Measurements from ENCODE around the gene ZMYND19. TPM values are rescaled to one million over a fixed set of nuclear protein-coding genes. Genes with fewer than 3 reads are reported as not detected.
"Not testable (repeated sequence)": the region's sequence is repeated elsewhere in the genome, so short reads cannot be mapped to it uniquely, and the experiment has no call there.

Gene ZMYND19
- total RNA-seq, 3 donors from 2014 or later: 14.2 to 18.5 (median 18.4) TPM

GRCh38 chr9:137564134-137564533, 26.2 kb downstream of the ZMYND19 start:
- no peak for TF ChIP-seq CTCF (IDR thresholded peaks at IDR 0.05)
- intact Hi-C loops (cut with DNase I, micrococcal nuclease): no loop called here
- H3K9me3 ChIP-seq: no peaks in the 10 kb centered on the region
- peaks cover 5% of the 10 kb centered on the region for H3K36me3 ChIP-seq (ENCODE audit: low read depth)
- no peaks in the 10 kb centered on the region for H3K4me1 ChIP-seq (ENCODE audit: low read depth)
- ATAC-seq (no peak), DNase-seq (no peak)
- H3K4me3 ChIP-seq: no peak overlapping the region

GRCh38 chr9:137558127-137558526, 32.2 kb downstream of the ZMYND19 start:
- no peak for ATAC-seq

GRCh38 chr9:137556069-137556838, 34.1 kb downstream of the ZMYND19 start:
- no peaks in the 10 kb centered on the region for H3K36me3 ChIP-seq (ENCODE audit: low read depth)
- H3K4me3 ChIP-seq: no peak overlapping the region
- intact Hi-C loops (cut with DNase I, micrococcal nuclease): no loop called here
- DNase-seq (peak in 2 of 3 donors; percentile 73 to 75), ATAC-seq (peak; percentile 60)
- no peaks in the 10 kb centered on the region for H3K9me3 ChIP-seq
- H3K4me1 ChIP-seq (ENCODE audit: low read depth): peaks cover 8% of the 10 kb centered on the region
- TF ChIP-seq CTCF (IDR thresholded peaks at IDR 0.05): no peak

More at GRCh38 chr9:137558127-137558526, 32.2 kb downstream of the ZMYND19 start:
- Histone ChIP-seq H3K9me3 (no peaks in the 10 kb centered on the region), H3K4me3 (no peak overlapping the region), H3K36me3 (ENCODE audit: low read depth) (no peaks in the 10 kb centered on the region), H3K4me1 (ENCODE audit: low read depth) (peaks cover 4% of the 10 kb centered on the region)
- no peak for TF ChIP-seq CTCF (IDR thresholded peaks at IDR 0.05)
- intact Hi-C loops (cut with DNase I, micrococcal nuclease): no loop called here
- no peak for DNase-seq

- Histone ChIP-seq H3K4me1 (ENCODE audit: low read depth) (peaks cover 8% of the 10 kb centered on the region), H3K9me3 (no peaks in the 10 kb centered on the region), H3K4me3 (no peak overlapping the region), H3K36me3 (ENCODE audit: low read depth) (no peaks in the 10 kb centered on the region)
- ATAC-seq (no peak), DNase-seq (no peak)
- no peak for TF ChIP-seq CTCF (IDR thresholded peaks at IDR 0.05)
- intact Hi-C loops (cut with DNase I, micrococcal nuclease): no loop called here
Observed at GRCh38 chr9:137555179-137555578, 35.1 kb downstream of the ZMYND19 start.

- no peaks in the 10 kb centered on the region for H3K36me3 ChIP-seq (ENCODE audit: low read depth)
- no peak for TF ChIP-seq CTCF (IDR thresholded peaks at IDR 0.05)
- no peaks in the 10 kb centered on the region for H3K9me3 ChIP-seq
- ATAC-seq (no peak), DNase-seq (no peak)
- H3K4me1 ChIP-seq (ENCODE audit: low read depth): peaks cover 14% of the 10 kb centered on the region
- intact Hi-C loops (cut with DNase I, micrococcal nuclease): no loop called here
- H3K4me3 ChIP-seq: no peak overlapping the region
Observed at GRCh38 chr9:137554349-137554748, 36.0 kb downstream of the ZMYND19 start.

GRCh38 chr9:137553654-137554053, 36.7 kb downstream of the ZMYND19 start:
- H3K4me3 ChIP-seq; intact Hi-C loops (cut with DNase I, micrococcal nuclease); DNase-seq; H3K36me3 ChIP-seq (ENCODE audit: low read depth); H3K9me3 ChIP-seq; ATAC-seq: not testable (repeated sequence)
- peaks cover 17% of the 10 kb centered on the region for H3K4me1 ChIP-seq (ENCODE audit: low read depth)
